Bronchial epithelial cell (primary cell): Measurements from ENCODE around the gene FBXW10B. TPM values are rescaled to one million over a fixed set of nuclear protein-coding genes. Genes with fewer than 3 reads are reported as not detected.
"Not testable (repeated sequence)": the region's sequence is repeated elsewhere in the genome, so short reads cannot be mapped to it uniquely, and the experiment has no call there.

Source experiments
- DNase-seq: peaks from one replicate; pipeline ENCODE4 v3.0.0-alpha.2; 2010; ENCODE audit warnings: low read depth
- FAIRE-seq: peaks from 2 replicates; lab custom pipeline; 2011; peaks lifted over from hg19 to GRCh38; lab: Jason Lieb, UNC
- H3K27me3 ChIP-seq: 2 replicates; pipeline ENCODE4 v1.5.1; 2011; ENCODE audit warnings: low read length; ENCODE audit not compliant: control insufficient read depth, insufficient read depth
- H3K36me3 ChIP-seq: 2 replicates; pipeline ENCODE4 v1.5.1; 2011; ENCODE audit warnings: low read length; ENCODE audit not compliant: control insufficient read depth, insufficient read depth
- H3K4me3 ChIP-seq: 2 replicates; pipeline ENCODE4 v1.5.1; 2011; ENCODE audit warnings: mild to moderate bottlenecking, low read depth, low read length, control low read depth
- total RNA-seq: library from RNA; depleted of rRNA; stranded (reverse); fragments of >200 nt; gene quantifications from 2 replicates; pipeline ENCODE4 v1.2.1, GENCODE V29; 2014

FBXW10B gene
- total RNA-seq, 1 donor from 2014 or later = 1.3 TPM

DNA sequence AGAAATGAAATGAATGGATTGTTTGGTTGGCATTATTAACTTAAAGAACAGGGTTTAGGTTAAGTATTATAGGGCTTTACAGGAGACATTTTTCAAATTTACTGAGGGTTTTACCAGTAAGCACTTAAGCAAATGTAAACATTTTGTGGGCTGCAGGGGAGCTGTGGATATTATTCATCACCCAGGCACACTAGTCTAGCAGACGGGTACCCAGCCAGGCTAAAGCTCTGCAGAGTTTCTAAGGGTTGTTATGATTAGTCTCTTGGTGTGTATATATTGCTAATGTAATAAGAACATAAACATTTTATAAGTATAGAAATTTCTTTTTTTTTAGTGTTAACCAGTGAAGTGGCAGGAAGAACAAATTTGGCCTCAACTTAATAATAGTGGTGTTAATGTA is 42.7 kb downstream of the FBXW10B start:
- not testable (repeated sequence) for FAIRE-seq, H3K27me3 ChIP-seq

DNA sequence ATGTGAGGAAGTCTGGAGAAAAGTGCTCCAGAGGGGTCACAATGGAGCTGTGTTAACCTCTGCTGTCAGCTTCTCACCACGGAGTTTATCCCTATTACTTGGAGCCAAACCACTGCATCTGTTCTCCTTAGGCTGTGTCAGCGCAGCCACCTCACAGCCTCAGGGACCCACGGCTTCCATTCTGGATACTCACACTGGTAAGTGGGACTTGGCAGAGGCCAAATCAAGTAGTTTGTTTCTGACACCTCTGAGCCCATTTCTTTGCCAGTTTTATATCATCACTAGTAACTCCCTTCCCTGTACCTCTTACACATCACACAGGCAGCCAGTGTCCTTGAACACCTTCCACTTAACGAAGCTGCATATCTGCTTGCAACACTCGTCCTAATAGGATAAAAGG is 44.8 kb downstream of the FBXW10B start:
- not testable (repeated sequence) for H3K27me3 ChIP-seq, DNase-seq, H3K4me3 ChIP-seq, H3K36me3 ChIP-seq
- FAIRE-seq = peak; percentile 72

More for the DNA sequence above, 42.7 kb downstream of the FBXW10B start:
- H3K4me3 ChIP-seq, DNase-seq, H3K36me3 ChIP-seq: not testable (repeated sequence)

DNA sequence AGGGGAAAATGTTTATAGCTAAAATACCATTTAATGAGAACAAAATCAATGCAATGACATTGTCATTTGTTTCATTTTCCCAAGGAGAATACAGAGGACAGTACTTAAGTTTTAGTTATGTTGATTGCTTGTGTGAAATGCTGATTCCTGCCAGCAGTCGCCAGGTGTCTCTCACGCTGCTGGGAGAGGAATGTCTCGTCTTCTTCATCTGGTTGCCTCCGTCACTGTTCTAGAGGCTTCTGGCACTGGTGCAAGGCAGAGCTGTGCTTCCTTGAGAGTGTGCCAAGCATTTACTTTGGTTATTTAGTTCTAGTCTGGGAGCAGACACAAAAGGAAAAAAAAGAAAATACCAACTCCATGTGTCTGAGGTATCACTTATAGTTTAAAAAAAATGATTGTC is 45.6 kb downstream of the FBXW10B start:
- FAIRE-seq, H3K27me3 ChIP-seq, H3K4me3 ChIP-seq, DNase-seq, H3K36me3 ChIP-seq: not testable (repeated sequence)

Other genes starting within 250 kb of the FBXW10B start
- 1.1 and 1.3 TPM in 2 replicates for gene CDRT4, start 152.1 kb downstream of the FBXW10B start, total RNA-seq
- gene TVP23C, start 56.2 kb downstream of the FBXW10B start, total RNA-seq = 14.0 and 29.4 TPM in 2 replicates
- 55.0 and 92.9 TPM in 2 replicates for gene TRIM16, start 64.6 kb upstream of the FBXW10B start, total RNA-seq
- 20.8 and 24.7 TPM in 2 replicates for gene ZNF286A, start 80.0 kb upstream of the FBXW10B start, total RNA-seq
- gene TBC1D26, start 112.6 kb upstream of the FBXW10B start, total RNA-seq = 0.13 TPM in 1 of 2 replicates, not detected in the other